HL-60 (cell line): Measurements from ENCODE around the gene PLLP.

Experiments used
- DNase-seq, 2 experiments: peaks; one replicate each; pipeline ENCODE4 v3.0.0-alpha.2; 2010 to 2020; ENCODE audit warnings: low read depth in 1 of 2, low spot score in 1 of 2
- H3K27ac ChIP-seq: fragments of 250-450 bp; sonication (Bioruptor Pico); replicated peaks from 2 replicates; pipeline ENCODE4 v1.5.1; 2020; ENCODE audit warnings: mild to moderate bottlenecking, moderate library complexity
- H3K27me3 ChIP-seq: fragments of 250-450 bp; sonication (Bioruptor Pico); 2 replicates; pipeline ENCODE4 v1.5.1; 2021; ENCODE audit warnings: mild to moderate bottlenecking, moderate library complexity; ENCODE audit not compliant: insufficient read depth, poor library complexity, severe bottlenecking
- H3K4me3 ChIP-seq: replicated peaks from 2 replicates; pipeline ENCODE4 v1.5.1; 2011; ENCODE audit warnings: mild to moderate bottlenecking, control low read depth, low read length; ENCODE audit not compliant: insufficient read depth
- GABPA ChIP-seq: IDR thresholded peaks from 2 replicates; pipeline ENCODE4 v1.6.1; 2012; ENCODE audit warnings: low read depth
- POLR2AphosphoS5 ChIP-seq: IDR thresholded peaks from 2 replicates; pipeline ENCODE4 v1.6.1; 2012; ENCODE audit warnings: low read depth
- REST ChIP-seq: IDR thresholded peaks from 2 replicates; pipeline ENCODE4 v1.6.1; 2012; ENCODE audit warnings: low read depth; ENCODE audit not compliant: insufficient replicate concordance
- SPI1 ChIP-seq: IDR thresholded peaks from 2 replicates; pipeline ENCODE4 v1.6.1; 2012; ENCODE audit warnings: low read depth, mild to moderate bottlenecking, borderline replicate concordance
- TF ChIP-seq, protein P1 (sequence below): IDR thresholded peaks from one replicate; pipeline ENCODE4 v1.5.1; 2011; ENCODE audit warnings: low read length, control low read depth, inconsistent platforms; ENCODE audit not compliant: insufficient read depth

The PLLP gene

DNA sequence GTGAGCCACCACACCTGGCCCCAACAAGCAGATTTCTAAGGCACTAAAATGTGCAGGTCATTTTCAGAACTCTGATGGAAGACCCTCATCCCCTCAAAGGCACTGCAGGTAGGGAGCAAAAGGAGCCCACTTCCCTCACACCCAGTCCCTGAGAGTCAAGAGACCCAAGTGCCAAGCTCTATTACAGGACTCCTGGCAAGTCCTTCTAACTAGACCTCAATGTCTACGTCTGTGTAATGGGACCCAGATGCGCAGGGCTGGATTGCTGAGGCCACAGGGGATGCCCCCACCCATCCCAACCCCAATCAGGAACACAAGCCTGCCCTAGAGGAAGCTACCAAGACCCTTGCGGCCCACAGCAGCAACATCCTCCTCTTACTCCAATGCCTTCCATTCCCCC is 2.7 kb downstream of the PLLP start:
- no peak overlapping the region for H3K4me3 ChIP-seq
- no peak for TF ChIP-seq GABPA
- no peak for TF ChIP-seq POLR2AphosphoS5
- no peak for TF ChIP-seq SPI1
- TF ChIP-seq, protein P1, sequence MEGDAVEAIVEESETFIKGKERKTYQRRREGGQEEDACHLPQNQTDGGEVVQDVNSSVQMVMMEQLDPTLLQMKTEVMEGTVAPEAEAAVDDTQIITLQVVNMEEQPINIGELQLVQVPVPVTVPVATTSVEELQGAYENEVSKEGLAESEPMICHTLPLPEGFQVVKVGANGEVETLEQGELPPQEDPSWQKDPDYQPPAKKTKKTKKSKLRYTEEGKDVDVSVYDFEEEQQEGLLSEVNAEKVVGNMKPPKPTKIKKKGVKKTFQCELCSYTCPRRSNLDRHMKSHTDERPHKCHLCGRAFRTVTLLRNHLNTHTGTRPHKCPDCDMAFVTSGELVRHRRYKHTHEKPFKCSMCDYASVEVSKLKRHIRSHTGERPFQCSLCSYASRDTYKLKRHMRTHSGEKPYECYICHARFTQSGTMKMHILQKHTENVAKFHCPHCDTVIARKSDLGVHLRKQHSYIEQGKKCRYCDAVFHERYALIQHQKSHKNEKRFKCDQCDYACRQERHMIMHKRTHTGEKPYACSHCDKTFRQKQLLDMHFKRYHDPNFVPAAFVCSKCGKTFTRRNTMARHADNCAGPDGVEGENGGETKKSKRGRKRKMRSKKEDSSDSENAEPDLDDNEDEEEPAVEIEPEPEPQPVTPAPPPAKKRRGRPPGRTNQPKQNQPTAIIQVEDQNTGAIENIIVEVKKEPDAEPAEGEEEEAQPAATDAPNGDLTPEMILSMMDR: no peak
- no peak for TF ChIP-seq REST
- H3K27me3 ChIP-seq: peaks cover 32% of the 10 kb centered on the region
- no peak for DNase-seq
- no peak overlapping the region for H3K27ac ChIP-seq

DNA sequence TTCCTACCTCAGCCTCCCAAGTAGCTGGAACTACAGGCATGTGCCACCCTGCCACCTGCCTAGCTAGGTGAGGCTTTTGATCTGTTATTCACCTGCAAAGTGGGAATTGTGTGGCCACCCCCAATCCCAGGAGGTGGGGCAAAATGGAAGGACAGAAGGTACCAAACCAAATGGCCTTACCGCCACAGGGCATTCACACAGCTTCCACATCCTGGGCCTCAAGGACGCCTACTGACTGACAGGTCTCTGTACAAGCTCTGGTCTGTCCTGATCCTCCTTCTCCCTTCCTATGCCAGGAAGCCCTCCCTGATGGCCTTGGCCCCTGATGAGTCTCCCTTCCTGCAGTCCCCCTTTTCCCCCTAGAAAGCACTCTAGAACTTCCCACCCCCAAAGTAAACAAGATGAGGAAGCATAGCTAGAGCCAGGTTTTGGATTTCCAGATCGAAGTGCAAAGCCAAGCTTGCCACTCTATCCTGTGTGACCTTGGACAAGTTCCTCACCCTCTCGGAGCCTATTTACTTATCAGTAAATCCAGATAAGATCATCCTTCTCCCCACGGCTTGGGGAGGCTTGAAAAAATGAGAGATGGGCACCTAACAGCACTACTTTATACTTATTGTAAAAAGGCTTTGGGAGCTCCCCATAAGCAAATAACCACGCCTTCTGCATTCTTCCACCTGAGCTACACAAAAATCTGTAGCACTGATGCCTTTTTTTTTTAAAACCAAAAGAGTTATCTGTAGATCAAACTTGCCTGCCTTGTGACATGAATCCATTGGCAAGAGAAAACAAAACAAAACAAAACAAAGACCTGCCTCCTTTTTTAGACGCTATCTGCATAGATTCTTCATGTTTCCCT is 4.5 kb downstream of the PLLP start:
- no peak for DNase-seq
- Histone ChIP-seq H3K27ac (no peak overlapping the region), H3K27me3 (peaks cover 26% of the 10 kb centered on the region), H3K4me3 (no peak overlapping the region)
- TF ChIP-seq REST (no peak), POLR2AphosphoS5 (no peak), GABPA (no peak)

DNA sequence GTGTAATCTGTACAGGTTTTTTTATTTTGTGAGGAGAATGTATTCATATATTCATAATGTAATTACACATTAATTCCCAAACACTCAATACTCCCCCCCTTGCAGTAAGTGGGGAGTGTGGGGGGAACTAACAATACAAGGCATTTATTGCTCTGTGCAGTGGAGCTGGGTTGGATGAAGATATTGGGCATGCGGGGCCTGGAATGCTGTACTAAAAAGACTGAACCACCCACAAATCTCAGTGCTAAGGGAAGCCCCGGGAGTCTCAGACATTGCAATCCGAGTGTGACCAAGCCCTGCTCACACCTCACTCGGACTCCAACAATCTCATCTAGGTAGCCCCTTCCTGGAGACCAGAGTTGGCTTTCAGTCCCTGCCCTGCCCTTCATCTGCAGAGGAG is 6.0 kb downstream of the PLLP start:
- DNase-seq: no peak
- Histone ChIP-seq H3K4me3 (no peak overlapping the region), H3K27ac (no peak overlapping the region), H3K27me3 (peaks cover 12% of the 10 kb centered on the region)
- TF ChIP-seq SPI1: no peak
- no peak for TF ChIP-seq REST
- no peak for TF ChIP-seq POLR2AphosphoS5
- TF ChIP-seq, protein P1: no peak
- no peak for TF ChIP-seq GABPA
